HG03342 (cell line): ENCODE measurements around the gene PABPC1L2B.
"Not testable (repeated sequence)": the region's sequence is repeated elsewhere in the genome, so short reads cannot be mapped to it uniquely, and the experiment has no call there.

Experiments
- ATAC-seq: cut with Tn5 transposase; IDR thresholded peaks from one replicate; pipeline ENCODE4 v1.9.1; 2021; ENCODE audit warnings: mild to moderate bottlenecking, moderate library complexity; ENCODE audit not compliant: unreplicated experiment

Gene PABPC1L2B

DNA sequence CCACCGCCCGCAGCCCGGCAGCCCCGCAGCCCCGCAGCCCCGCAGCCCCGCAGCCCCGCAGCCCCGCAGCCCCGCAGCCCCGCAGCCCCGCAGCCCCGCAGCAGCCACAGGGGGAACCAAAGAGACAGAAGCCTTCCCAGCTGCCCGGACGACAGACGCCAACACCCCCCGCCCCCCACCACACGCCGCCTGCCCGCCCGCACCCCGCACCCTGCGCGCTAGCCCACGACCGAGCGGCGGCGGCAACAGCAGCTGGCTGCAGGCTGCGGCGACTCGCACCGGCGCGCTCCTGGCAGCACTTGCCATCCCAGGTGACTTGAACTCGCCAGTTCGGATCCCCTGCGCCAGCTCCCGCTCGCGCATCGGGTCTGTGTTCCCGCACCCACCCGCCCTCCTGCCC, at the start of gene PABPC1L2B:
TSS of gene PABPC1L2B (plus strand) at position 207 of the 400 bp plus-strand sequence. CDS start 704 bp downstream, outside the sequence.
- not testable (repeated sequence) for ATAC-seq

DNA sequence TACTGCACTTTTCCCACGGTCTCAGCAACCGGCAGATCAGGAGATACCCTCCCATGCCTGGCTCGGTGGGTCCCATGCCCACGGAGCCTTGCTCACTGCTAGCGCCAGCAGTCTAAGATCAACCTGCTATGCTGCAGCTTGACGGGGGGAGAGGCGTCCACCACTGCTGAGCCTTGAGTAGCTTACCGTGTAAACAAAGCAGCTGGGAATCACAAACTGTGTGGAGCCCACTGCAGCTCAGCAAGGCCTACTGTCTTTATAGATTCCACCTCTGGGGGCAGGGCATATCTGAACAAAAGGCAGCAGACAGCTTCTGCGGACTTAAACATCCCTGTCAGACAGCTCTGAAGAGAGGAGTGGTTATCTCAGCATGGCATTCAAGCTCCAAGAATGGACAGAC, 42.8 kb upstream of the PABPC1L2B start:
- ATAC-seq: not testable (repeated sequence)

DNA sequence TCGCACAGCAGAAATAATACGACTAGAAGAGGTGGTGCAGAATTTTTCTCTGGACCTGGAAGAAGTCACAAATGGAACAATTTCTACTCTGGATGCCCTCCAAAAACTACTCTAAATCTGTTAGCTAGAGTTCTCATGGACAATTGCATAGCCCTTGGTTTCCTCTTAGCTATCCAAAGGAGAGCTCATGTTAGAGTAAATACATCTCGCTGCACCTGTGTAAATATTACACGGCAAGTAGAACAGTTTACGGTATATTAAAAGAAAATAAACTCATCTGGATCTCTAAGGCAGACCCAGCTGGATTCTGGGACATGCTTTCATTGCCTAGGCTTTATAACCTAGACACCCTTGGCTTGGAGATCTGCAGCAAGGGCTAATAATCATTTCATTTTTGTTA, 30.9 kb upstream of the PABPC1L2B start:
- not testable (repeated sequence) for ATAC-seq

DNA sequence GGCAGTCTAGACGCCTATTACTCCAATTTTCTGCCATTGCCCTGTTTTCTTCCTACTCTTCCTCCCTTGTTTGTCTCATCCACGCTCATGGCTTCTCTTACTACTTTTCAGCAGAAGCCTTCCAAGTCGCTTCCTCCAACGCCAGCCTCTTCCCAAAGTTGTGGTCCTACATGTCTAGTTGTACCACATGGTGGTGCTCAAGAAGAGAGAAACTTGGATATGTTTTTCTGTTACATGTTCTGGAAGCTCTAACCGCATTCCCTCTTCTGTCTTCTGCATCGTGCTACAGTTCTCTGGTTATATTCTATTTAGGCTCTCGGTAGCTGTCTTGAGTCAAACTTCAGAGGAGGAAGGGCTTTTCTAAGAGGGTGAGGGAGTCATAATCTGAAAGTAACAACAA, 27.9 kb upstream of the PABPC1L2B start:
- ATAC-seq: not testable (repeated sequence)

DNA sequence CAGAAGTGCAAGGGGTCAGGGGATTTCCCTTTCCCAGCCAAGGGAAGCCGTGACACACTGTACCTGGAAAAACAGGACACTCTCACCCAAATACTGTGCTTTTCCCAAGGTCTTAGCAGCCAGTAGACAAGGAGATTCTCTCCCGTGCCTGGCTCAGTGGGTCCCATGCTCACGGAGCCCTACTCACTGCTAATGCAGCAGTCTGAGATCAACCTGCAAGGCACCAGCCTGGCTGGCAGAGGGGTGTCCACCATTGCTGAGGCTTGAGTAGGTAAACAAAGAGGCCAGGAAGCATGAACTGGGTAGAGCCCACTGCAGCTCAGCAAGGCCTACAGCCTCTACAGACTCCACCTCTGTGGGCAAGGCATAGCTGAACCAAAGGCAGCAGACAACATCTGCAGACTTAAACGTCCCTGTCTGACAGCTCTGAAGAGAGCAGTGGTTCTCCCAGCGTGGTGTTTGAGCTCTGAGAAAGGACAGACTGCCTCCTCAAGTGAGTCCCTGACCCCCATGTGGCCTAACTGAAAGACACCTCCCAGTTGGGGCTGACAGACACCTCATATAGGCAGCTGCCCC, 21.8 kb upstream of the PABPC1L2B start:
- not testable (repeated sequence) for ATAC-seq

DNA sequence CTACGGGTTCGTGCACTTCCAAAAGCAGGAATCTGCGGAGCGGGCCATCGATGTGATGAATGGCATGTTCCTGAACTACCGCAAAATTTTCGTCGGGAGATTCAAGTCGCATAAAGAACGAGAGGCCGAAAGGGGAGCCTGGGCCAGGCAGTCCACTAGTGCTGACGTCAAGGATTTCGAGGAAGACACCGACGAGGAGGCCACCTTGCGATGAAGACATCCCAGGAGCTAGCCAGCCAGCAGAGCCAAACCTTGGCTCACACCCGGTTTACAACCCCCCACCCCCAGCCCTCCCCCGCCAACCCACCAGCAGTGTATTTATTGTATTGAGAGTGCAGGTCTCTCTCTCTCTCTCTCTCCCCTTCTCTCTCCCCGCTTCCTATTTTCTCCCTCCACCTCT, 1.3 kb downstream of the PABPC1L2B start:
- ATAC-seq: not testable (repeated sequence)

DNA sequence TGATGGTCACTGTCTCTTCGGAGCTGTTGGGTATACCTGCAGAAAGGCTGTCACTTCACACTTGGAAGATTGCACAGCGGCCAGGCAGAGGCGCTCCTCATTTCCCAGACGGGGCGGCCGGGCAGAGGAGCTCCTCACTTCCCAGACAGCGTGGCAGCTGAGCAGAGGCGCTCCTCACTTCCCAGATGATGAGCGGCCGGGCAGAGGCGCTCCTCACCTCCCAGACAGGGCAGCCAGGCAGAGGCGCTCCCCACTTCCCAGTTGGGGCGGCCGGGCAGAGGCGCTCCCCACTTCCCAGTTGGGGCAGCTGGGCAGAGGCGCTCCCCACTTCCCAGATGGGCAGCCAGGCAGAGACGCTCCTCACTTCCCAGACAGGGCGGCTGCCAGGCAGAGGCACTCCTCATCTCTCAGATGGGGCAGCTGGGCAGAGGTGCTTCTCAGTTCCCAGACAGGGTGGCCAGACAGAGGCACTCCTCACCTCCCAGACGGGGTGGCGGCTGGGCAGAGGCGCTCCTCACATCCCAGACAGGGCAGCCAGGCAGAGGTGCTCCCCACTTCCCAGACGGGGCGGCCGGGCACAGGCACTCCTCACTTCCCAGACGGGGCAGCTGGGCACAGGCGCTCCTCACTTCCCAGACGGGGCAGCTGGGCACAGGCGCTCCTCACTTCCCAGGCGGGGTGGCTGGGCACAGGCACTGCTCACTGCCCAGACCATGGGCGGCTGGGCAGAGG, 18.8 kb downstream of the PABPC1L2B start:
- ATAC-seq: no peak

DNA sequence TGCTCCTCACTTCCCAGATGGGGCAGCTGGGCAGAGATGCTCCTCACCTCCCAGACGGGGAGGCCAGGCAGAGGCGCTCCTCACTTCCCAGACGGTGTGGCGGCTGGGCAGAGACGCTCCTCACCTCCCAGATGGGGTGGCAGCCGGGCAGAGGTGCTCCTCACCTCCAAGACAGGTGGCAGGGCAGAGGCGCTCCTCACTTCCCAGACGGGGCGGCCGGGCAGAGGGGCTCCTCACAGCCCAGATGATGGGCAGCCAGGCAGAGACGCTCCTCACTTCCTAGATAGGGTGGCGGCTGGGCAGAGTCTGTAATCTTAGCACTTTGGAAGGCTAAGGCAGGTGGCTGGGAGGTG, 19.3 kb downstream of the PABPC1L2B start:
- not testable (repeated sequence) for ATAC-seq

DNA sequence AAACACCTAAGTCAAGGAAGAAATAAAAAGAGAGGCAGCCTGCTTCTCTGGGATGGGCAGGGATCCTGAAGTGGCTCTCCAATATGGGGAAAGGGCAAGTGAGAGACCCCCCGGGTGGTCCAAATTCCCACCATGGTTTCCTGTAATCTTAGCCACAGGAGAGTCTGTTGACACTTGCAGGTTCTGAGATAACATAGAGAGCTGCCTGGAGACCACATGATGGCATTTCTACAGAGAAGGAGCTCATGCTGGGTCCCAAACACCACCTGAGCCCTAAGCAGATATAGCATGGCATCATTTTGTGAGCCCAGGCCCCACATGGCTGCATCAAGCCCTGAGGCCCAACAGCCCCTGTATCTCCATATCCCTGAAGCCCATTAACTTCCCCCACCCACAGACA, 26.1 kb downstream of the PABPC1L2B start:
- ATAC-seq: no peak
